KMS-11 (cell line): Measurements from ENCODE around the gene CEP170B.
"Not testable (repeated sequence)": the region's sequence is repeated elsewhere in the genome, so short reads cannot be mapped to it uniquely, and the experiment has no call there.

Experiments
- H2AFZ ChIP-seq: fragments of 200-600 bp; sonication (generic); 2 replicates; pipeline ENCODE4 v1.6.1; 2016; ENCODE audit warnings: antibody characterized with exemption, mixed run types, low read depth
- H3K27ac ChIP-seq: fragments of 200-600 bp; sonication (generic); 2 replicates; pipeline ENCODE4 v1.6.1; 2016; ENCODE audit warnings: mild to moderate bottlenecking, mixed run types
- H3K27me3 ChIP-seq: fragments of 200-600 bp; sonication (generic); 2 replicates; pipeline ENCODE4 v1.6.1; 2017; ENCODE audit warnings: mild to moderate bottlenecking, low read depth, mixed run types, moderate library complexity; ENCODE audit not compliant: insufficient read depth
- H3K36me3 ChIP-seq: fragments of 200-600 bp; sonication (generic); 2 replicates; pipeline ENCODE4 v1.6.1; 2017; ENCODE audit warnings: mild to moderate bottlenecking, mixed run types; ENCODE audit not compliant: insufficient read depth
- H3K4me1 ChIP-seq: fragments of 200-600 bp; sonication (generic); 2 replicates; pipeline ENCODE4 v1.6.1; 2016; ENCODE audit warnings: mild to moderate bottlenecking, low read depth, mixed run types; ENCODE audit not compliant: poor library complexity, severe bottlenecking
- H3K4me2 ChIP-seq: fragments of 200-600 bp; sonication (generic); 2 replicates; pipeline ENCODE4 v1.7.0; 2016; ENCODE audit warnings: mild to moderate bottlenecking, mixed run types
- H3K4me3 ChIP-seq: fragments of 200-600 bp; sonication (generic); IDR thresholded peaks from 2 replicates; pipeline ENCODE4 v1.6.1; 2017; ENCODE audit warnings: low read depth, low read length, mixed read lengths; ENCODE audit not compliant: insufficient read depth
- H3K79me2 ChIP-seq: fragments of 200-600 bp; sonication (generic); 2 replicates; pipeline ENCODE4 v1.6.1; 2016; ENCODE audit warnings: low read depth, mixed run types; ENCODE audit not compliant: insufficient read depth
- H3K9ac ChIP-seq: fragments of 200-600 bp; sonication (generic); 2 replicates; pipeline ENCODE4 v1.6.1; 2016; ENCODE audit warnings: mild to moderate bottlenecking, mixed run types
- H4K20me1 ChIP-seq: fragments of 200-600 bp; sonication (generic); 2 replicates; pipeline ENCODE4 v1.6.1; 2016; ENCODE audit warnings: mild to moderate bottlenecking, mixed run types; ENCODE audit not compliant: insufficient read depth
- TF ChIP-seq, protein P1 (sequence below): fragments of 200-600 bp; sonication (generic); conservative IDR thresholded peaks from 2 replicates; pipeline ENCODE4 v1.6.1; 2017; ENCODE audit warnings: low read depth, mild to moderate bottlenecking, antibody characterized with exemption, low read length, moderate library complexity, mixed read lengths

The CEP170B gene

DNA sequence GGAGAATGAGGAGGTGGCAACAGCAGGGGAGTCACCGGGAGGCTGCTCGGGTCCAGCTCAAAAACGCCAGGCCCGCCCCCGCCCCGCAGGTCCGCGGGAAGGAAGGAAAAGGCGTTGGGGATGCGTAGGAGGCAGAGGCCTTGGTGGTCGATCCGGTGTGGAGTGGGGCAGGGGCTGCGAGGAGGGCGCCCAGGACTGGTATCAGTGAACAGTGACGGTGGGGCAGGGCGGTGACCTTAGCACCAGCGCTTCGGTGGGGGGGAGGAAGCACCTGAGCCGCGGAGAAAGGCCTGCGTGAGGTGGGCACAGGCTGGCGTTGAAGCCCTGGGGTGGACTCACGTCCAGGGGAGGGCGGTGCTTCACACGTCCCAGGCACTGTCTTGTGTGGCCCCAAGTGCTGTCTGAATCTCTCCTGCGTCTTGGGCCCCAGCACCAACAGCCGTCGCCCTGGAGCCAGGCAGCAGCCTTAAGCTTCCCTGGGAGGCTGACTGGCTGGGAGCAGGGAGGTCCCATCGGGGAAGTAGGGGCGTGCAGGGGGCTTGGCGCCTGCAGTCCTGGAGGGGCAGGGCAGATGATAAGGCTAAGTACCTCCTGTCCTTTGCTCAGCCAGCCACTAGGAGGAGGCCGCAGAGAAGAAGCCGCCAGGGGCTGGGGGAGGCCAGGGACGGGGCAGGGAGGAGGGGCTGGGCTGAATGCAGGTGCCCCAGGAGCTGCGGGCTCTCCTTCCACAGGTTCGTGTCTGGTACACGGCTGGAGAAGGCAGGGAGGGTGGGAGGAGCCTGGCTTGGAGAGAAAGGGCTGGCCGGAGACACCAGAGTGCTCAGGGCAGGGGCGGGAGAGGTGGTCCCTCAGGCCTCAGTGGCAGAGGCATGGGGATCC, 37.7 kb upstream of the CEP170B start:
- H3K27me3 ChIP-seq = no peaks in the 10 kb centered on the region; the same call in 1 of the 2 replicates
- TF ChIP-seq, protein P1, sequence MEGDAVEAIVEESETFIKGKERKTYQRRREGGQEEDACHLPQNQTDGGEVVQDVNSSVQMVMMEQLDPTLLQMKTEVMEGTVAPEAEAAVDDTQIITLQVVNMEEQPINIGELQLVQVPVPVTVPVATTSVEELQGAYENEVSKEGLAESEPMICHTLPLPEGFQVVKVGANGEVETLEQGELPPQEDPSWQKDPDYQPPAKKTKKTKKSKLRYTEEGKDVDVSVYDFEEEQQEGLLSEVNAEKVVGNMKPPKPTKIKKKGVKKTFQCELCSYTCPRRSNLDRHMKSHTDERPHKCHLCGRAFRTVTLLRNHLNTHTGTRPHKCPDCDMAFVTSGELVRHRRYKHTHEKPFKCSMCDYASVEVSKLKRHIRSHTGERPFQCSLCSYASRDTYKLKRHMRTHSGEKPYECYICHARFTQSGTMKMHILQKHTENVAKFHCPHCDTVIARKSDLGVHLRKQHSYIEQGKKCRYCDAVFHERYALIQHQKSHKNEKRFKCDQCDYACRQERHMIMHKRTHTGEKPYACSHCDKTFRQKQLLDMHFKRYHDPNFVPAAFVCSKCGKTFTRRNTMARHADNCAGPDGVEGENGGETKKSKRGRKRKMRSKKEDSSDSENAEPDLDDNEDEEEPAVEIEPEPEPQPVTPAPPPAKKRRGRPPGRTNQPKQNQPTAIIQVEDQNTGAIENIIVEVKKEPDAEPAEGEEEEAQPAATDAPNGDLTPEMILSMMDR = peak; percentile 48
- no peak overlapping the region for H3K4me3 ChIP-seq
- H3K36me3 ChIP-seq = no peaks in the 10 kb centered on the region
- peak overlapping the region; percentile 57; the same call in 1 of the 2 replicates for H2AFZ ChIP-seq
- H3K9ac ChIP-seq = no peak overlapping the region
- no peak overlapping the region for H3K27ac ChIP-seq
- no peaks in the 10 kb centered on the region for H4K20me1 ChIP-seq
- no peaks in the 10 kb centered on the region for H3K79me2 ChIP-seq
- H3K4me1 ChIP-seq = peaks cover 11% of the 10 kb centered on the region
- peak overlapping the region; percentile 60; the same call in 1 of the 2 replicates for H3K4me2 ChIP-seq

DNA sequence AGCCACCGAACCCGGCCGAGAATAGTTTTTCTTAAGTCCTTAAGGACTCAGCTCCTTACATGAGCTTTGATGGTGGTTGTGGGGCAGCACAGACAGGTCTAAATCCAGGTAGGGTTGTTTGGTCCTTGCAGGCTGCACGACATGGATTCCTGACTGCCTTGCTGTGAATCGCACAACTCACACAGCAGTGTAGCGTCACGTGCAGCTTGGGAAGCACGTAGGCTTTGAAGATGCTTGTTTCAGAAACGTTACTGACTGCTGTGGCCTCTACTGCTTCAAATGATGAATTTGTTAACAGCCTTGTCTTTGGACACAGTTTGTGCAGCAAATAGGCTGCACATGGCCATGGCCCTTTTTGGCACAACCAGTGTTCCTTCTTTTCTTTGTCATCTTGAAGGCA, 34.3 kb upstream of the CEP170B start:
- Histone ChIP-seq H3K4me2 (no peak overlapping the region), H4K20me1 (no peaks in the 10 kb centered on the region), H3K79me2 (no peaks in the 10 kb centered on the region), H3K4me1 (peaks cover 11% of the 10 kb centered on the region), H2AFZ (no peak overlapping the region), H3K27me3 (no peaks in the 10 kb centered on the region), H3K36me3 (no peaks in the 10 kb centered on the region), H3K27ac (no peak overlapping the region), H3K4me3 (no peak overlapping the region), H3K9ac (no peak overlapping the region)
- TF ChIP-seq, protein P1 = no peak

DNA sequence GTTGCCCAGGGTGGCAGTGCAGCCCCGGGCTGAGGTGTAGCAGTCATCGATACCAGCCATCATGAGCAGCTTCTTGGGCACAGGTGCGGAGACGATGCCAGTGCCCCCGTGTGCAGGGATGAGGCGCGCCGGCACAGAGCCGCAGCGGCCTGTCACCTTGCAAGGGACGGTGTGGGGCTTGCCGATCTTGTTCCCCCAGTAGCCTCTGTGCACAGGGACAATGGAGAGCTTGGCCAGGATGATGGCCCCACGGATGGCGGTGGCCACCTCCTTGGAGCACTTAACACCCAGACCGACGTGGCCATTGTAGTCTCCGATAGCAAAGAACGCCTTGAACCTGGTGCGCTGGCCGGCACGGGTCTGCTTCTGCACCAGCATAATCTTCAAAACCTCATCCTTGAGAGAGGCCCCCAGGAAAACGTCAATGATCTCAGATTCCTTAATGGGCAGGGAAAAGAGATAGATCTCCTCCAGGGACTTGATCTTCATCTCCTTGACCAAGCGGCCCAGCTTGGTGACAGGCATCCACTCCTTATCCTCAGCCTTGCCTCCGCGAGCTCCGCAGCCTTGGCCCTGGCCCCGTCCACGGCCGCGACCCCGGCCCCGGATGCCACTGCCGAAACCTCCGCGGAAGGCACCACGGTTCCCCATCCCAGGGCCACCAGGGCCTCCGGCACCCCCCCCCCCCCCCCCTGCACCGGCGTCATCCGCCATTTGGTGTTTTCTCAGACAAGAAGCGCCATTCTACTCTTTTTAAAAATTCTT, 28.7 kb upstream of the CEP170B start:
- not testable (repeated sequence) for H3K79me2 ChIP-seq, H3K4me3 ChIP-seq, H3K9ac ChIP-seq, H3K4me2 ChIP-seq, H3K36me3 ChIP-seq, H2AFZ ChIP-seq, H3K27me3 ChIP-seq, H4K20me1 ChIP-seq, H3K4me1 ChIP-seq, H3K27ac ChIP-seq

DNA sequence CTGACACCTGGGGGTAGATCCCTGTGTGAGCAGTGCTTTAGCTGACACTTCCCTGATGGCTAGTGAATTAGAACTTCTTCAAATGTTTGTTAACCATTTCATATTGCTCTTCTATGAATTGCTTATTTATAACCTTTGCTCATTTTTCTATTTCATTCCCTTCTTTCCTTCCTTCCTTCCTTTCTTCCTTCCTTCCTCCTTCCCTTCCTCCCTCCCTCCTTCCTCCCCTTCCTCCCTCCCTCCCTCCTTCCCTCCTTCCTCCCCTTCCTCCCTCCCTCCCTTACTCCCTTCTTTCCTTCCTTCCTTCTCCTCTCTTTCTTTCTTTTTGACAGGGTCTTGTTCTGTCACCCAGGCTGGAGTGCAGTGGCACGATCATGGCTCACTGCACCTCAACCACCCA, 23.3 kb upstream of the CEP170B start:
- H3K27me3 ChIP-seq = no peaks in the 10 kb centered on the region
- H3K4me3 ChIP-seq = no peak overlapping the region

More for the DNA sequence above, 23.3 kb upstream of the CEP170B start:
- H2AFZ ChIP-seq = no peak overlapping the region
- no peaks in the 10 kb centered on the region for H3K36me3 ChIP-seq
- H4K20me1 ChIP-seq = no peaks in the 10 kb centered on the region
- no peak overlapping the region for H3K27ac ChIP-seq
- no peaks in the 10 kb centered on the region for H3K79me2 ChIP-seq
- no peak overlapping the region for H3K9ac ChIP-seq
- TF ChIP-seq, protein P1 = no peak
- no peak overlapping the region for H3K4me2 ChIP-seq
- H3K4me1 ChIP-seq = no peaks in the 10 kb centered on the region
